NCI-H774 (cell line): ENCODE results near the gene GGCX.

Experiments
- DNase-seq: peaks from one replicate; lab custom pipeline; 2025; lab: John Stamatoyannopoulos, UW

The GGCX gene

GRCh38 chr2:85541753-85542457 lies 19.4 kb downstream of the GGCX start:
- no peak for DNase-seq

GRCh38 chr2:85541262-85541661 lies 20.0 kb downstream of the GGCX start:
- DNase-seq, result no peak

GRCh38 chr2:85540133-85540648 lies 21.1 kb downstream of the GGCX start:
- DNase-seq, result no peak

GRCh38 chr2:85539361-85540132 lies 21.7 kb downstream of the GGCX start:
- DNase-seq, result peak; percentile 31

GRCh38 chr2:85538507-85539360 lies 22.6 kb downstream of the GGCX start, which contains the start of gene MAT2A:
TSS of gene MAT2A (plus strand) at chr2:85539168. CDS start at chr2:85539288, 120 bp downstream.
- DNase-seq, result peak; percentile 89

GRCh38 chr2:85537600-85538506 lies 23.4 kb downstream of the GGCX start:
- DNase-seq, result no peak

GRCh38 chr2:85536479-85536878 lies 24.8 kb downstream of the GGCX start:
- no peak for DNase-seq

GRCh38 chr2:85534881-85535280 lies 26.4 kb downstream of the GGCX start:
- DNase-seq, result no peak

GRCh38 chr2:85534099-85534498 lies 27.2 kb downstream of the GGCX start:
- DNase-seq, result no peak

GRCh38 chr2:85531589-85531988 lies 29.7 kb downstream of the GGCX start:
- no peak for DNase-seq

- DNase-seq, result no peak
Measured at GRCh38 chr2:85529809-85530208, 31.5 kb downstream of the GGCX start.

GRCh38 chr2:85528355-85528754 lies 32.9 kb downstream of the GGCX start:
- DNase-seq, result no peak

GRCh38 chr2:85527787-85528186 lies 33.5 kb downstream of the GGCX start:
- no peak for DNase-seq

GRCh38 chr2:85525567-85525966 lies 35.7 kb downstream of the GGCX start:
- DNase-seq, result no peak

- DNase-seq, result no peak
Measured at GRCh38 chr2:85525029-85525428, 36.3 kb downstream of the GGCX start.

GRCh38 chr2:85524336-85524908 lies 36.9 kb downstream of the GGCX start:
- no peak for DNase-seq

GRCh38 chr2:85523903-85524335 lies 37.4 kb downstream of the GGCX start:
- DNase-seq, result no peak

- DNase-seq, result peak; percentile 15
Measured at GRCh38 chr2:85523062-85523902, 38.0 kb downstream of the GGCX start.

GRCh38 chr2:85522090-85522647 lies 39.1 kb downstream of the GGCX start:
- no peak for DNase-seq
